ENCODE data around the gene SLC19A2.
A peak's percentile ranks its signal among the peaks of the same experiment; 100 is the strongest.
"Not testable (repeated sequence)": the region's sequence is repeated elsewhere in the genome, so short reads cannot be mapped to it uniquely, and the experiment has no call there.

SLC19A2 gene

GRCh38 chr1:169485431-169486280, at the start of gene SLC19A2:
Gene SLC19A2, minus strand, starts transcription at chr1:169485944. Its CDS starts 178 bp downstream, at chr1:169485766.
- DNase-seq: peak; percentile 99

- no peak for DNase-seq
Measured at GRCh38 chr1:169534653-169535052, 48.9 kb upstream of the SLC19A2 start.

GRCh38 chr1:169533528-169534190, 47.9 kb upstream of the SLC19A2 start:
- not testable (repeated sequence) for DNase-seq

- DNase-seq: no peak
Measured at GRCh38 chr1:169530448-169530847, 44.7 kb upstream of the SLC19A2 start.

- no peak for DNase-seq
Measured at GRCh38 chr1:169529068-169529642, 43.4 kb upstream of the SLC19A2 start.

GRCh38 chr1:169528215-169529067, 42.7 kb upstream of the SLC19A2 start:
- DNase-seq: no peak

GRCh38 chr1:169527451-169528214, 41.9 kb upstream of the SLC19A2 start:
- no peak for DNase-seq

GRCh38 chr1:169527001-169527400, 41.3 kb upstream of the SLC19A2 start:
- no peak for DNase-seq

GRCh38 chr1:169526120-169526832, 40.5 kb upstream of the SLC19A2 start:
- no peak for DNase-seq

- no peak for DNase-seq
Measured at GRCh38 chr1:169525391-169525790, 39.6 kb upstream of the SLC19A2 start.

GRCh38 chr1:169523904-169524303, 38.2 kb upstream of the SLC19A2 start:
- no peak for DNase-seq

- DNase-seq: no peak
Measured at GRCh38 chr1:169521226-169521625, 35.5 kb upstream of the SLC19A2 start.

GRCh38 chr1:169517558-169518186, 31.9 kb upstream of the SLC19A2 start:
- no peak for DNase-seq

- DNase-seq: no peak
Measured at GRCh38 chr1:169515641-169516040, 29.9 kb upstream of the SLC19A2 start.

GRCh38 chr1:169514566-169515270, 29.0 kb upstream of the SLC19A2 start:
- no peak for DNase-seq

- no peak for DNase-seq
Measured at GRCh38 chr1:169513208-169513607, 27.5 kb upstream of the SLC19A2 start.

- DNase-seq: peak; percentile 56
Measured at GRCh38 chr1:169511316-169512005, 25.7 kb upstream of the SLC19A2 start.

- no peak for DNase-seq
Measured at GRCh38 chr1:169510060-169510459, 24.3 kb upstream of the SLC19A2 start.

- peak; percentile 38 for DNase-seq
Measured at GRCh38 chr1:169509354-169509753, 23.6 kb upstream of the SLC19A2 start.
